Umbilical cord (tissue), 2 donors: ENCODE data around the gene KRTAP20-4. TPM values are rescaled to one million over a fixed set of nuclear protein-coding genes. Genes with fewer than 3 reads are reported as not detected.

Experiments
- DNase-seq: peaks from one replicate; pipeline ENCODE4 v3.0.0-alpha.2; 2015; ENCODE audit warnings: low spot score
- total RNA-seq: library from RNA; depleted of rRNA; stranded (reverse); fragments of >200 nt; gene quantifications from one replicate; pipeline ENCODE4 v1.2.3, GENCODE V29; 2014; ENCODE audit warnings: low replicate concordance; ENCODE audit not compliant: insufficient read depth

Gene KRTAP20-4
- total RNA-seq, 1 donor from 2014 or later, result not detected

GRCh38 chr21:30652891-30653290 is 32.5 kb downstream of the KRTAP20-4 start:
- DNase-seq, result no peak

GRCh38 chr21:30668776-30669175 is 48.3 kb downstream of the KRTAP20-4 start:
- no peak for DNase-seq

Other genes starting within 250 kb of the KRTAP20-4 start
- 1.2 TPM for gene KRTAP13-2, start 248.4 kb upstream of the KRTAP20-4 start, total RNA-seq
- not detected for gene KRTAP13-1, start 224.6 kb upstream of the KRTAP20-4 start, total RNA-seq
- not detected for gene KRTAP13-3, start 194.7 kb upstream of the KRTAP20-4 start, total RNA-seq
- 3.4 TPM for gene KRTAP13-4, start 190.4 kb upstream of the KRTAP20-4 start, total RNA-seq
- gene KRTAP15-1, start 180.4 kb upstream of the KRTAP20-4 start, total RNA-seq, result 5.5 TPM
- gene KRTAP19-1, start 140.3 kb upstream of the KRTAP20-4 start, total RNA-seq, result not detected
- 8.2 TPM for gene KRTAP19-2, start 133.2 kb upstream of the KRTAP20-4 start, total RNA-seq
- not detected for gene KRTAP19-3, start 128.6 kb upstream of the KRTAP20-4 start, total RNA-seq
- gene KRTAP19-4, start 123.5 kb upstream of the KRTAP20-4 start, total RNA-seq, result not detected
- gene KRTAP19-5, start 118.5 kb upstream of the KRTAP20-4 start, total RNA-seq, result 13.0 TPM
- not detected for gene KRTAP19-6, start 78.8 kb upstream of the KRTAP20-4 start, total RNA-seq
- gene KRTAP19-7, start 59.3 kb upstream of the KRTAP20-4 start, total RNA-seq, result not detected
- gene KRTAP22-2, start 30.2 kb upstream of the KRTAP20-4 start, total RNA-seq, result not detected
- not detected for gene KRTAP6-3, start 28.2 kb upstream of the KRTAP20-4 start, total RNA-seq
- not detected for gene KRTAP6-2, start 21.7 kb upstream of the KRTAP20-4 start, total RNA-seq
- not detected for gene KRTAP22-1, start 19.5 kb upstream of the KRTAP20-4 start, total RNA-seq
- gene KRTAP6-1, start 6.7 kb upstream of the KRTAP20-4 start, total RNA-seq, result not detected
- gene KRTAP20-1, start 4.2 kb upstream of the KRTAP20-4 start, total RNA-seq, result 28.4 TPM
- 3.9 TPM for gene KRTAP20-2, start 14.6 kb downstream of the KRTAP20-4 start, total RNA-seq
- not detected for gene KRTAP20-3, start 22.2 kb downstream of the KRTAP20-4 start, total RNA-seq
- gene KRTAP21-3, start 98.2 kb downstream of the KRTAP20-4 start, total RNA-seq, result not detected
- not detected for gene KRTAP21-2, start 126.6 kb downstream of the KRTAP20-4 start, total RNA-seq
- not detected for gene KRTAP21-1, start 134.8 kb downstream of the KRTAP20-4 start, total RNA-seq
- not detected for gene KRTAP8-1, start 192.6 kb downstream of the KRTAP20-4 start, total RNA-seq
- gene KRTAP7-1, start 209.1 kb downstream of the KRTAP20-4 start, total RNA-seq, result 10.1 TPM